DMS114 treated with DMSO at 0.1 percent for 48 hours (cell line): ENCODE data around the gene COL1A1.

Source experiments
- DNase-seq: peaks from one replicate; lab custom pipeline; 2025; ENCODE audit not compliant: unreplicated experiment; lab: John Stamatoyannopoulos, UW

The COL1A1 gene

GRCh38 chr17:50173335-50173941 is 28.0 kb downstream of the COL1A1 start:
- DNase-seq: no peak

- DNase-seq: no peak
These were observed 28.5 kb downstream of the COL1A1 start for GRCh38 chr17:50172936-50173334.

GRCh38 chr17:50172130-50172529 is 29.3 kb downstream of the COL1A1 start:
- no peak for DNase-seq

- no peak for DNase-seq
These were observed 29.9 kb downstream of the COL1A1 start for GRCh38 chr17:50171371-50172071.

- no peak for DNase-seq
These were observed 30.6 kb downstream of the COL1A1 start for GRCh38 chr17:50170662-50171370.

GRCh38 chr17:50169881-50170459 is 31.5 kb downstream of the COL1A1 start:
- no peak for DNase-seq

- DNase-seq: peak; percentile 32
These were observed 32.2 kb downstream of the COL1A1 start for GRCh38 chr17:50169121-50169764.

GRCh38 chr17:50168319-50168718 is 33.1 kb downstream of the COL1A1 start:
- DNase-seq: no peak

- no peak for DNase-seq
These were observed 34.1 kb downstream of the COL1A1 start for GRCh38 chr17:50167371-50167770.

- DNase-seq: no peak
These were observed 34.8 kb downstream of the COL1A1 start for GRCh38 chr17:50166518-50167181.

GRCh38 chr17:50165867-50166517 is 35.4 kb downstream of the COL1A1 start, which contains the start of gene SGCA:
Gene SGCA, plus strand, starts transcription at chr17:50166005. Its CDS starts 36 bp downstream, at chr17:50166041.
- no peak for DNase-seq

- DNase-seq: no peak
These were observed 36.0 kb downstream of the COL1A1 start for GRCh38 chr17:50165466-50165865.

GRCh38 chr17:50165066-50165465 is 36.4 kb downstream of the COL1A1 start:
- DNase-seq: no peak

GRCh38 chr17:50164697-50164988 is 36.8 kb downstream of the COL1A1 start:
- no peak for DNase-seq

GRCh38 chr17:50163843-50164696 is 37.4 kb downstream of the COL1A1 start:
- DNase-seq: no peak

GRCh38 chr17:50162466-50163254 is 38.8 kb downstream of the COL1A1 start:
- DNase-seq: no peak

- no peak for DNase-seq
These were observed 39.5 kb downstream of the COL1A1 start for GRCh38 chr17:50161911-50162288.

GRCh38 chr17:50161023-50161910 is 40.2 kb downstream of the COL1A1 start:
- peak; percentile 90 for DNase-seq
